ENCODE results near the gene SLC25A21. TPM values are rescaled to one million over a fixed set of nuclear protein-coding genes. Genes with fewer than 3 reads are reported as not detected.
"Not testable (repeated sequence)": the region's sequence is repeated elsewhere in the genome, so short reads cannot be mapped to it uniquely, and the experiment has no call there.

SLC25A21 gene
- total RNA-seq, 1 donor from 2014 or later = not detected

DNA sequence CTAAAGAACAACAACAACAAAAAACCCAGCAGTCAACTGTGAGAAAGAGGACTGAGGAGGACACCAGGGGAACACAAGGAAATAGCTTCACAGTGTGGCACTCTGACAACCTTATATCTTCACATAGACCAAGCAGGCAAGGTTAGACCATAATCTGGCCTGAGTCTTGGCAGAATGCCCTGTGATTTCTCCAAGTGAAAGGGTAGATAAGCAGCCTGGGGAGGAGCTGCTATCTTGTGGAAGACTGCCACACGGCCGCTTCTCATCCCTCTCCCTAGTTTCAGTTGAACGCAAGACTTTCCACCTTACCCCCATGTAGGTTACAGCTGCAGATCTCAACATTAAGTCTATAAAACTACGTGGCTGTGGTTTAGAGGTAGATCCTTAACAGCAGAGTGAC lies 3.7 kb downstream of the SLC25A21 start:
- CTCF ChIA-PET = no interaction called here
- Mint-ChIP-seq H3K27me3 (peaks cover 6% of the 10 kb centered on the region), H3K27ac (no peak overlapping the region), H3K4me1 (peaks cover 2% of the 10 kb centered on the region), H3K4me3 (no peak overlapping the region), H3K9me3 (no peaks in the 10 kb centered on the region), H3K36me3 (ENCODE audit: low read depth) (no peaks in the 10 kb centered on the region)
- TF ChIP-seq, protein P1, sequence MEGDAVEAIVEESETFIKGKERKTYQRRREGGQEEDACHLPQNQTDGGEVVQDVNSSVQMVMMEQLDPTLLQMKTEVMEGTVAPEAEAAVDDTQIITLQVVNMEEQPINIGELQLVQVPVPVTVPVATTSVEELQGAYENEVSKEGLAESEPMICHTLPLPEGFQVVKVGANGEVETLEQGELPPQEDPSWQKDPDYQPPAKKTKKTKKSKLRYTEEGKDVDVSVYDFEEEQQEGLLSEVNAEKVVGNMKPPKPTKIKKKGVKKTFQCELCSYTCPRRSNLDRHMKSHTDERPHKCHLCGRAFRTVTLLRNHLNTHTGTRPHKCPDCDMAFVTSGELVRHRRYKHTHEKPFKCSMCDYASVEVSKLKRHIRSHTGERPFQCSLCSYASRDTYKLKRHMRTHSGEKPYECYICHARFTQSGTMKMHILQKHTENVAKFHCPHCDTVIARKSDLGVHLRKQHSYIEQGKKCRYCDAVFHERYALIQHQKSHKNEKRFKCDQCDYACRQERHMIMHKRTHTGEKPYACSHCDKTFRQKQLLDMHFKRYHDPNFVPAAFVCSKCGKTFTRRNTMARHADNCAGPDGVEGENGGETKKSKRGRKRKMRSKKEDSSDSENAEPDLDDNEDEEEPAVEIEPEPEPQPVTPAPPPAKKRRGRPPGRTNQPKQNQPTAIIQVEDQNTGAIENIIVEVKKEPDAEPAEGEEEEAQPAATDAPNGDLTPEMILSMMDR (IDR thresholded peaks at IDR 0.05) = no peak
- POLR2A ChIA-PET = no interaction called here
- DNase-seq (no peak), ATAC-seq (ENCODE audit: low read depth) (no peak)
- intact Hi-C loops (cut with micrococcal nuclease) = no loop called here

DNA sequence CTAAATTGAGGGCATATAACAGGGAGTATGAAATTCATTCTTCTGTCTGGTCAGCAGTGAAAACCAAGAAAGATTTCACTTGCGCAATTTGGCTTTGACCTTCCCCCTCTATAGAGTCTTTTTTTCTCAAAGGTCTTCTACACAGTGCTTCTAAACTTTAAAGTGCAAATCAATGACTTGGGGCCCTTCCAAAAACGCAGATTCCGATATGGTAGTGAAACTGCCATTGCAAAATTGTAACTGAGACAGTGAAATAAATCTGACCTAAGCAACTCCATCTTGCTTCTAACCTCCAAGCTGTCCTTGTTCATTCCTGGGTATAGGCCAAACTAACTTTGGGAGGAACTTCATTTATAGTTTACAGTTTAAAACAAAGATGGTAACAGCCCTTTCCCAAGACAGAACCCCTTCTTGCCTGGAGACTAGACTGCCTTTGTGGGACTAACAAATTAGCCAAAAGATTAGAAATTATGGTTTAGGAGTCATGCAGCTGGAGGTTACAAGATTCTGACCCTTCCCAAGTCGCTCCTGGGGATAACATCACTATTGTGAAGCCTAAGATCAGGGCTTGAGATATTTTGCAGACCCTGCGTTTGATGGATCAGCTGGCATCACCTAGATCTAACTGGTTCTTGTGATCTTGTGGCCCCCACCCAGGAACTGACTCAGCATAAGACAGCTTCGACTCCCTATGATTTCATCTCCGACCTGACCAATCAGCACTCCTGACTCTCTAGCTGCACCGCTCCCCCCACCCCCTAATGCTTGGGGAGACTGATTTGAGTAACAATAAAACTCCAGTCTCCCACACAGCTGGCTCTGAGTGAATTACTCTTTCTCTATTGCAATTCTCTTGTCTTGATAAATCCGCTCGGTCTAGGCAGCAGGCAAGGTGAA lies 5.0 kb downstream of the SLC25A21 start:
- ATAC-seq (ENCODE audit: low read depth) (no peak), DNase-seq (no peak)
- ChIA-PET CTCF (no interaction called here), POLR2A (no interaction called here)
- Mint-ChIP-seq H3K27me3 (peaks cover 3% of the 10 kb centered on the region), H3K36me3 (ENCODE audit: low read depth) (no peaks in the 10 kb centered on the region), H3K4me3 (no peak overlapping the region), H3K9me3 (no peaks in the 10 kb centered on the region), H3K4me1 (peaks cover 2% of the 10 kb centered on the region), H3K27ac (no peak overlapping the region)
- TF ChIP-seq, protein P1 (IDR thresholded peaks at IDR 0.05) = no peak
- intact Hi-C loops (cut with micrococcal nuclease) = no loop called here

DNA sequence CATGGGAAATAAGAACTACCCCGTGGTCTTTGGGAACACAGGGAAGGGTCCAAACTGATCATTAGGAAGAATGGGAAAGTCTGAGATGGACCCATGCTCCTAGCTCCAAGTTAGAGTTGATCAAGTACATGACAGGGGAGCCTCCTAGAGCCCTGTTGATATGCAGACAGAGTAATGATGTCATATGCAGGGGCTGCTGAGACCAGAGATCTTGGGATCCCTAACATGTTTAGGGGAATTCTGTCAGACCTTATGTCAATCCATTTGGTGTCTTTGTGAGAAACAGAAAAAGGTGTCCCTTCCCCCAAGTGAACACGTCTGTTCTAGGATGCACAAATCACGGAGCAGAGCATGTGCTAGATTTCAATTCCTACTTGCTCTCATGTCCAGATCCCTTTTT lies 6.6 kb downstream of the SLC25A21 start:
- CTCF ChIA-PET = no interaction called here
- H3K9me3 Mint-ChIP-seq = no peaks in the 10 kb centered on the region
- no peaks in the 10 kb centered on the region for H3K36me3 Mint-ChIP-seq (ENCODE audit: low read depth)
- H3K27me3 Mint-ChIP-seq = no peaks in the 10 kb centered on the region
- POLR2A ChIA-PET = no interaction called here
- DNase-seq = no peak
- intact Hi-C loops (cut with micrococcal nuclease) = no loop called here
- H3K27ac Mint-ChIP-seq = no peak overlapping the region
- H3K4me1 Mint-ChIP-seq = no peaks in the 10 kb centered on the region
- TF ChIP-seq, protein P1 (IDR thresholded peaks at IDR 0.05) = no peak
- no peak for ATAC-seq (ENCODE audit: low read depth)
- no peak overlapping the region for H3K4me3 Mint-ChIP-seq

DNA sequence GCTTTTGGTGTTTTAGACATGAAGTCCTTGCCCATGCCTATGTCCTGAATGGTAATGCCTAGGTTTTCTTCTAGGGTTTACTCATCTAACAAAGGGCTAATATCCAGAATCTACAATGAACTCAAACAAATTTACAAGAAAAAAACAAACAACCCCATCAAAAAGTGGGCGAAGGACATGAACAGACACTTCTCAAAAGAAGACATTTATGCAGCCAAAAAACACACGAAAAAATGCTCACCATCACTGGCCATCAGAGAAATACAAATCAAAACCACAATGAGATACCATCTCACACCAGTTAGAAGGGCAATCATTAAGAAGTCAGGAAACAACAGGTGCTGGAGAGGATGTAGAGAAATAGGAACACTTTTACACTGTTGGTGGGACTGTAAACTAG lies 10.1 kb downstream of the SLC25A21 start:
- H3K27ac Mint-ChIP-seq; DNase-seq; CTCF ChIA-PET; H3K4me1 Mint-ChIP-seq; ATAC-seq (ENCODE audit: low read depth); H3K36me3 Mint-ChIP-seq (ENCODE audit: low read depth); POLR2A ChIA-PET; intact Hi-C loops (cut with micrococcal nuclease); H3K4me3 Mint-ChIP-seq; H3K27me3 Mint-ChIP-seq; H3K9me3 Mint-ChIP-seq: not testable (repeated sequence)

DNA sequence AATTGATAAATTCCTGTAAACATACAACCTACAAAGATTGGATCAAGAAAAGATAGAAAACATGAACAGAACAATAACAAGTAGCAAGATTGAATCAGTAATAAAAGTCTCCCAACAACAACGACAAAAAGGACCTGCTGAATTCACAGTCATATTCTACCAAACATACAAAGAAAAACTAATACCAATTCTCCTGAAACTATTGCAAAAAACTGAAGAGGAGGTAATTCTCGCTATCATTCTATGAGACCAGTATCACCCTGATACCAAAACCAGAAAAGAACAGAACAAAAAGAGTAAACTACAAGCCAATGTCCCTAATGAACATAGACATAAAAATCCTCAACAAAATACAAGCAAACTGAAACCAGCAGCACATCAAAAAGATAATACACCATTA lies 14.4 kb downstream of the SLC25A21 start:
- H3K4me3 Mint-ChIP-seq = no peak overlapping the region
- DNase-seq (no peak), ATAC-seq (ENCODE audit: low read depth) (no peak)
- ChIA-PET CTCF (no interaction called here), POLR2A (no interaction called here)
- no peaks in the 10 kb centered on the region for H3K36me3 Mint-ChIP-seq (ENCODE audit: low read depth)
- no peaks in the 10 kb centered on the region for H3K27me3 Mint-ChIP-seq
- TF ChIP-seq, protein P1 (IDR thresholded peaks at IDR 0.05) = no peak
- H3K4me1 Mint-ChIP-seq = no peaks in the 10 kb centered on the region
- H3K27ac Mint-ChIP-seq = no peak overlapping the region
- intact Hi-C loops (cut with micrococcal nuclease) = no loop called here
- peaks cover 11% of the 10 kb centered on the region for H3K9me3 Mint-ChIP-seq

Data from activated B cell treated with CpG ODN at 0.5 μM for 24 hours (primary cell).